Measurements from ENCODE around the gene CTSH. TPM values are rescaled to one million over a fixed set of nuclear protein-coding genes. Genes with fewer than 3 reads are reported as not detected.

Gene CTSH
- total and polyA plus RNA-seq, 2 experiments from 2014 or later: 19.7 to 19.9 TPM

GRCh38 chr15:78988361-78988911 is 43.6 kb upstream of the CTSH start:
- DNase-seq (ENCODE audit: low spot score): no peak
- no peaks in the 10 kb centered on the region for H3F3A ChIP-seq (replicated peaks; ENCODE audit: low read depth)
- ATAC-seq: no peak
- no peaks in the 10 kb centered on the region for H3K27me3 ChIP-seq (ENCODE audit: insufficient read depth)
- no peaks in the 10 kb centered on the region for H3K79me2 ChIP-seq (replicated peaks; ENCODE audit: insufficient read depth)
- no peaks in the 10 kb centered on the region for H3K9me2 ChIP-seq (ENCODE audit: insufficient read depth)
- no peak overlapping the region for H3K4me3 ChIP-seq
- H4K20me1 ChIP-seq (replicated peaks; ENCODE audit: insufficient read depth): no peaks in the 10 kb centered on the region
- no peak overlapping the region for H3K27ac ChIP-seq (ENCODE audit: low read depth)
- TF ChIP-seq ZNF114 (CRISPR knock-in tag; IDR thresholded peaks at IDR 0.05) (no peak), JUNB (IDR thresholded peaks at IDR 0.05; ENCODE audit: unreplicated experiment) (no peak), STAT1 (IDR thresholded peaks at IDR 0.05; ENCODE audit: unreplicated experiment) (no peak), EZH2phosphoT487 (IDR thresholded peaks at IDR 0.05; ENCODE audit: unreplicated experiment) (no peak), POLR2AphosphoS5 (IDR thresholded peaks at IDR 0.05; ENCODE audit: low read depth) (no peak), CTCF (conservative IDR thresholded peaks at IDR 0.05; ENCODE audit: low read depth in 2 of 2) (no peak), ZNF462 (CRISPR knock-in tag; IDR thresholded peaks at IDR 0.05) (no peak), EZH2 (IDR thresholded peaks at IDR 0.05; ENCODE audit: low read depth, unreplicated experiment) (no peak), REST (IDR thresholded peaks at IDR 0.05; ENCODE audit: unreplicated experiment) (no peak), ETS1 (IDR thresholded peaks at IDR 0.05) (no peak), NANOG (IDR thresholded peaks at IDR 0.05; ENCODE audit: borderline replicate concordance) (no peak), CREB1 (CRISPR knock-in tag; IDR thresholded peaks at IDR 0.05; ENCODE audit: low read depth) (no peak), ZNF331 (CRISPR knock-in tag; IDR thresholded peaks at IDR 0.05; ENCODE audit: low read depth) (no peak)
- peaks cover 4% of the 10 kb centered on the region; the same call in 1 of the 3 replicates for H3K9me3 Mint-ChIP-seq
- no peaks in the 10 kb centered on the region for H3K4me1 ChIP-seq (ENCODE audit: insufficient read depth)
- H3K27me3 Mint-ChIP-seq (ENCODE audit: insufficient read depth, low read depth, poor library complexity): peaks cover 2% of the 10 kb centered on the region
- H3K4me2 ChIP-seq: no peak overlapping the region
- H3K36me3 ChIP-seq (ENCODE audit: insufficient read depth): no peaks in the 10 kb centered on the region
- no peaks in the 10 kb centered on the region for H3K36me3 Mint-ChIP-seq (ENCODE audit: low read depth)
- 0 out of 2 replicates have a peak overlapping the region, but pooled peaks have one; percentile 10 for H2AFZ ChIP-seq
- H3K27ac Mint-ChIP-seq: no peak overlapping the region
- no peak overlapping the region for H3K4me3 Mint-ChIP-seq
- H3K4me1 Mint-ChIP-seq: peaks cover 2% of the 10 kb centered on the region; the same call in 1 of the 3 replicates
